Neural cell (in vitro differentiated cells): ENCODE data around the gene PPP3CB.

Source experiments
- EP300 ChIP-seq: fragments of 450-650 bp; conservative IDR thresholded peaks from 2 replicates; pipeline ENCODE4 v1.6.1; 2014; ENCODE audit warnings: antibody characterized with exemption, mild to moderate bottlenecking, moderate library complexity; ENCODE audit not compliant: poor library complexity, severe bottlenecking
- EZH2 ChIP-seq: fragments of 200-600, 300-800 bp; shearing (Covaris generic), sonication (generic); IDR thresholded peaks from 2 replicates; pipeline ENCODE4 v1.6.1; 2014; ENCODE audit warnings: antibody characterized with exemption, low read length, borderline replicate concordance, mild to moderate bottlenecking; ENCODE audit not compliant: insufficient read depth, poor library complexity, severe bottlenecking
- MXI1 ChIP-seq: fragments of 450-650 bp; conservative IDR thresholded peaks from 2 replicates; pipeline ENCODE4 v1.6.1; 2014; ENCODE audit warnings: antibody characterized with exemption, mild to moderate bottlenecking; ENCODE audit not compliant: poor library complexity, severe bottlenecking
- POLR2AphosphoS5 ChIP-seq: IDR thresholded peaks from 2 replicates; pipeline ENCODE4 v1.6.1; 2012
- RAD21 ChIP-seq: fragments of 450-650 bp; conservative IDR thresholded peaks from 2 replicates; pipeline ENCODE4 v1.6.1; 2014; ENCODE audit warnings: antibody characterized with exemption, mild to moderate bottlenecking, moderate library complexity
- TAF1 ChIP-seq: IDR thresholded peaks from 2 replicates; pipeline ENCODE4 v1.6.1; 2012; ENCODE audit warnings: low read depth
- TF ChIP-seq, protein P1 (sequence below): IDR thresholded peaks from 2 replicates; pipeline ENCODE4 v1.6.1; 2012; ENCODE audit warnings: borderline replicate concordance
- TF ChIP-seq, protein P2 (sequence below): fragments of 450-650 bp; IDR thresholded peaks from 2 replicates; pipeline ENCODE4 v1.5.1; 2014; ENCODE audit warnings: antibody characterized with exemption, mild to moderate bottlenecking, moderate library complexity; ENCODE audit not compliant: poor library complexity, severe bottlenecking

DNA sequence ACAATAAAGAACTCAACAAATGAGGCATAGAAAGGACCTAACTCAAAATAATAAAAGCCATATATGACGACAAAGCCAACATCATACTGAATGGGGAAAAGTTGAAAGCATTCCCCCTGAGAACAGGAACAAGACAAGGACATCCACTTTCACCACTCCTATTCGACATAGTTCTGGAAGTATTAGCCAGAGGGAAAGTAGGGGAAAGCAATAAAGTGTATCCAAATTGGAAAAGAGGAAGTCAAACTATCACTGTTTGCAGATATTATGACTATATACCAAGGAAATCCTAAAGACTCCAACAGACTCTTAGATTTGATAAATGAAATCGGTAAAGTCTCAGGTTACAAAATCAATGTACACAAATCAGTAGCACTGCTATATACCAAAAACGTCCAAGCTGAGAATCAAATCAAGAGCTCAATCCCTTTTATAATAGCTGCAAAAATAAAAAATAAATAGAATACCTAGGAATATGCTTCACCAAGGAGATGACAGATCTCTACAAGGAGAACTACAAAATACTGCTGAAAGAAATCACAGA, 86.8 kb downstream of the PPP3CB start:
- TF ChIP-seq POLR2AphosphoS5 (no peak), EZH2 (no peak), TAF1 (no peak), EP300 (no peak), MXI1 (no peak), RAD21 (no peak)
- TF ChIP-seq, protein P1, sequence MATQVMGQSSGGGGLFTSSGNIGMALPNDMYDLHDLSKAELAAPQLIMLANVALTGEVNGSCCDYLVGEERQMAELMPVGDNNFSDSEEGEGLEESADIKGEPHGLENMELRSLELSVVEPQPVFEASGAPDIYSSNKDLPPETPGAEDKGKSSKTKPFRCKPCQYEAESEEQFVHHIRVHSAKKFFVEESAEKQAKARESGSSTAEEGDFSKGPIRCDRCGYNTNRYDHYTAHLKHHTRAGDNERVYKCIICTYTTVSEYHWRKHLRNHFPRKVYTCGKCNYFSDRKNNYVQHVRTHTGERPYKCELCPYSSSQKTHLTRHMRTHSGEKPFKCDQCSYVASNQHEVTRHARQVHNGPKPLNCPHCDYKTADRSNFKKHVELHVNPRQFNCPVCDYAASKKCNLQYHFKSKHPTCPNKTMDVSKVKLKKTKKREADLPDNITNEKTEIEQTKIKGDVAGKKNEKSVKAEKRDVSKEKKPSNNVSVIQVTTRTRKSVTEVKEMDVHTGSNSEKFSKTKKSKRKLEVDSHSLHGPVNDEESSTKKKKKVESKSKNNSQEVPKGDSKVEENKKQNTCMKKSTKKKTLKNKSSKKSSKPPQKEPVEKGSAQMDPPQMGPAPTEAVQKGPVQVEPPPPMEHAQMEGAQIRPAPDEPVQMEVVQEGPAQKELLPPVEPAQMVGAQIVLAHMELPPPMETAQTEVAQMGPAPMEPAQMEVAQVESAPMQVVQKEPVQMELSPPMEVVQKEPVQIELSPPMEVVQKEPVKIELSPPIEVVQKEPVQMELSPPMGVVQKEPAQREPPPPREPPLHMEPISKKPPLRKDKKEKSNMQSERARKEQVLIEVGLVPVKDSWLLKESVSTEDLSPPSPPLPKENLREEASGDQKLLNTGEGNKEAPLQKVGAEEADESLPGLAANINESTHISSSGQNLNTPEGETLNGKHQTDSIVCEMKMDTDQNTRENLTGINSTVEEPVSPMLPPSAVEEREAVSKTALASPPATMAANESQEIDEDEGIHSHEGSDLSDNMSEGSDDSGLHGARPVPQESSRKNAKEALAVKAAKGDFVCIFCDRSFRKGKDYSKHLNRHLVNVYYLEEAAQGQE: no peak
- TF ChIP-seq, protein P2, sequence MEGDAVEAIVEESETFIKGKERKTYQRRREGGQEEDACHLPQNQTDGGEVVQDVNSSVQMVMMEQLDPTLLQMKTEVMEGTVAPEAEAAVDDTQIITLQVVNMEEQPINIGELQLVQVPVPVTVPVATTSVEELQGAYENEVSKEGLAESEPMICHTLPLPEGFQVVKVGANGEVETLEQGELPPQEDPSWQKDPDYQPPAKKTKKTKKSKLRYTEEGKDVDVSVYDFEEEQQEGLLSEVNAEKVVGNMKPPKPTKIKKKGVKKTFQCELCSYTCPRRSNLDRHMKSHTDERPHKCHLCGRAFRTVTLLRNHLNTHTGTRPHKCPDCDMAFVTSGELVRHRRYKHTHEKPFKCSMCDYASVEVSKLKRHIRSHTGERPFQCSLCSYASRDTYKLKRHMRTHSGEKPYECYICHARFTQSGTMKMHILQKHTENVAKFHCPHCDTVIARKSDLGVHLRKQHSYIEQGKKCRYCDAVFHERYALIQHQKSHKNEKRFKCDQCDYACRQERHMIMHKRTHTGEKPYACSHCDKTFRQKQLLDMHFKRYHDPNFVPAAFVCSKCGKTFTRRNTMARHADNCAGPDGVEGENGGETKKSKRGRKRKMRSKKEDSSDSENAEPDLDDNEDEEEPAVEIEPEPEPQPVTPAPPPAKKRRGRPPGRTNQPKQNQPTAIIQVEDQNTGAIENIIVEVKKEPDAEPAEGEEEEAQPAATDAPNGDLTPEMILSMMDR: no peak
